Keratinocyte (primary cell): Measurements from ENCODE around the gene TRIB2. TPM values are rescaled to one million over a fixed set of nuclear protein-coding genes. Genes with fewer than 3 reads are reported as not detected.

Source experiments
- DNase-seq: peaks from one replicate; pipeline ENCODE4 v3.0.0-alpha.2; 2011; ENCODE audit warnings: low read depth, missing footprints, low spot score
- FAIRE-seq: peaks from 2 replicates; lab custom pipeline; 2011; peaks lifted over from hg19 to GRCh38; lab: Jason Lieb, UNC
- H2AFZ ChIP-seq: 2 replicates; pipeline ENCODE4 v1.6.0; 2012; ENCODE audit warnings: low read length, control low read depth, inconsistent platforms; ENCODE audit not compliant: control insufficient read depth
- H3K27ac ChIP-seq: 2 replicates; pipeline ENCODE4 v1.5.1; 2011; ENCODE audit warnings: low read length; ENCODE audit not compliant: control insufficient read depth, insufficient read depth
- H3K27me3 ChIP-seq: 3 replicates; pipeline ENCODE4 v1.6.0; 2011; ENCODE audit warnings: low read length; ENCODE audit not compliant: control insufficient read depth, insufficient read depth; ENCODE audit errors: extremely low read depth
- H3K36me3 ChIP-seq, 2 experiments: 2 replicates in 1 of 2; 3 replicates in 1 of 2; pipeline ENCODE4 v1.5.1; 2011; ENCODE audit warnings: low read length in 2 of 2, mild to moderate bottlenecking in 1 of 2; ENCODE audit not compliant: control insufficient read depth in 2 of 2, insufficient read depth in 2 of 2; ENCODE audit errors: extremely low read depth in 1 of 2
- H3K4me1 ChIP-seq: 3 replicates; pipeline ENCODE4 v1.5.1; 2011; ENCODE audit warnings: low read length; ENCODE audit not compliant: control insufficient read depth, insufficient read depth; ENCODE audit errors: extremely low read depth
- H3K4me2 ChIP-seq: 3 replicates; pipeline ENCODE4 v1.6.0; 2011; ENCODE audit warnings: low read depth, low read length; ENCODE audit not compliant: control insufficient read depth, insufficient read depth; ENCODE audit errors: extremely low read depth
- H3K4me3 ChIP-seq, 3 experiments: fragments of 200-600 bp in 1 of 3; sonication (generic) in 1 of 3; 2 replicates in 2 of 3; 3 replicates in 1 of 3; pipeline ENCODE4 v1.5.1; 2011 to 2016; ENCODE audit warnings: low read length in 3 of 3, mild to moderate bottlenecking in 3 of 3, control low read depth in 2 of 3, inconsistent platforms in 1 of 3, low read depth in 1 of 3, mixed read lengths in 1 of 3, mixed run types in 1 of 3, moderate library complexity in 1 of 3; ENCODE audit not compliant: control insufficient read depth in 2 of 3, insufficient read depth in 2 of 3; ENCODE audit errors: extremely low read depth in 1 of 3
- H3K79me2 ChIP-seq: 2 replicates; pipeline ENCODE4 v1.6.0; 2012; ENCODE audit warnings: low read length; ENCODE audit not compliant: control insufficient read depth, insufficient read depth
- H3K9ac ChIP-seq: 3 replicates; pipeline ENCODE4 v1.6.0; 2011; ENCODE audit warnings: low read length; ENCODE audit not compliant: control insufficient read depth, insufficient read depth; ENCODE audit errors: extremely low read depth
- H3K9me1 ChIP-seq: 3 replicates; pipeline ENCODE4 v1.6.0; 2011; ENCODE audit warnings: low read length; ENCODE audit not compliant: control insufficient read depth, insufficient read depth; ENCODE audit errors: extremely low read depth
- H3K9me3 ChIP-seq: 2 replicates; pipeline ENCODE4 v1.5.1; 2012; ENCODE audit warnings: low read depth, low read length; ENCODE audit not compliant: control insufficient read depth
- H4K20me1 ChIP-seq: 3 replicates; pipeline ENCODE4 v1.6.0; 2011; ENCODE audit warnings: low read length; ENCODE audit not compliant: control insufficient read depth, insufficient read depth; ENCODE audit errors: extremely low read depth
- CTCF ChIP-seq, 3 experiments: IDR thresholded peaks in 1 of 3; conservative IDR thresholded peaks in 1 of 3; optimal IDR thresholded peaks in 1 of 3; 2 replicates in 2 of 3; 3 replicates in 1 of 3; pipeline versions ENCODE3 to v1.5.1; 2011; ENCODE audit warnings: low read length in 3 of 3, mild to moderate bottlenecking in 3 of 3, moderate library complexity in 2 of 3, control low read depth in 1 of 3, inconsistent platforms in 1 of 3; ENCODE audit not compliant: insufficient read depth in 2 of 3; ENCODE audit errors: extremely low read depth in 1 of 3
- EZH2 ChIP-seq: IDR thresholded peaks from one replicate; pipeline ENCODE4 v1.6.1; 2012; ENCODE audit warnings: inconsistent platforms, mild to moderate bottlenecking, low read length, moderate library complexity
- dilution Hi-C: fragments of 300-500 bp; cut with MboI; formaldehyde crosslinking; loops from one replicate; pipeline ENCODE4 v1.7.0; 2020; ENCODE audit warnings: low sequenced_read_pairs; ENCODE audit not compliant: extremely low pct_ligation_motif_present
- polyA plus RNA-seq, 5 experiments: library from polyadenylated mRNA; depleted of rRNA in 3 of 5; stranded (reverse) in 3 of 5; stranded (forward) in 1 of 5; unstranded in 1 of 5; fragments of >200 nt; gene quantifications; 1 replicate in 1 of 5; 2 replicates in 3 of 5; 3 replicates in 1 of 5; pipeline versions ENCODE4 v1.2.1 to v1.2.3, GENCODE V29; 2011 to 2012; ENCODE audit warnings: missing spikeins in 2 of 5, low read depth in 1 of 5, low replicate concordance in 1 of 5

TRIB2 gene
- polyA plus RNA-seq, 1 donor (not counting 4 experiments of a cell fraction or from before 2014, with no cell fraction given) = 7.7 TPM

- dilution Hi-C loops = no loop called here
- H3K9ac ChIP-seq = no peak overlapping the region
- peaks cover 37% of the 10 kb centered on the region for H3K4me1 ChIP-seq
These were observed 3.5 kb downstream of the TRIB2 start for GRCh38 chr2:12720278-12720620.

GRCh38 chr2:12720754-12721378, 4.1 kb downstream of the TRIB2 start:
- Histone ChIP-seq H3K79me2 (peaks cover 12% of the 10 kb centered on the region), H3K9me3 (no peaks in the 10 kb centered on the region), H3K4me1 (peaks cover 31% of the 10 kb centered on the region), H3K27me3 (no peaks in the 10 kb centered on the region), H3K9ac (no peak overlapping the region), H3K27ac (no peak overlapping the region), H2AFZ (no peak overlapping the region), H3K9me1 (no peaks in the 10 kb centered on the region), H3K4me2 (no peak overlapping the region), H4K20me1 (no peaks in the 10 kb centered on the region), H3K4me3 (no peak overlapping the region), H3K36me3 (peaks cover 0 to 6% of the 10 kb centered on the region in 2 experiments)
- DNase-seq (no peak), FAIRE-seq (no peak)
- dilution Hi-C loops = no loop called here
- TF ChIP-seq EZH2 (no peak), CTCF (optimal IDR thresholded peaks at IDR 0.05 in 1 of 3, IDR thresholded peaks at IDR 0.05 in 1 of 3, conservative IDR thresholded peaks at IDR 0.05 in 1 of 3; ENCODE audit: extremely low read depth in 1 of 3, insufficient read depth in 2 of 3, low read length in 3 of 3) (no peak)

More at GRCh38 chr2:12720278-12720620, 3.5 kb downstream of the TRIB2 start:
- Histone ChIP-seq H3K27ac (no peak overlapping the region), H3K27me3 (no peaks in the 10 kb centered on the region), H3K4me2 (peak overlapping the region; percentile 97), H3K36me3 (no peaks in the 10 kb centered on the region), H4K20me1 (no peaks in the 10 kb centered on the region), H3K9me1 (no peaks in the 10 kb centered on the region), H3K9me3 (no peaks in the 10 kb centered on the region), H3K79me2 (peaks cover 12% of the 10 kb centered on the region), H2AFZ (no peak overlapping the region), H3K4me3 (peak overlapping the region in 1 of 3 experiments; percentile 96)
- FAIRE-seq (peak; percentile 13), DNase-seq (no peak)
- no peak for TF ChIP-seq EZH2
- no peak for TF ChIP-seq CTCF (optimal IDR thresholded peaks at IDR 0.05 in 1 of 3, IDR thresholded peaks at IDR 0.05 in 1 of 3, conservative IDR thresholded peaks at IDR 0.05 in 1 of 3; ENCODE audit: extremely low read depth in 1 of 3, insufficient read depth in 2 of 3, low read length in 3 of 3)
